DND-41 (cell line): ENCODE measurements around the gene TBL1XR1.

Experiments used
- EZH2 ChIP-seq: IDR thresholded peaks from 3 replicates; pipeline ENCODE4 v1.6.1; 2012; ENCODE audit warnings: borderline replicate concordance, low read depth, mild to moderate bottlenecking, moderate library complexity, low read length, inconsistent platforms; ENCODE audit not compliant: severe bottlenecking
- TF ChIP-seq, protein P1 (sequence below): IDR thresholded peaks from 2 replicates; pipeline ENCODE4 v1.5.1; 2012; ENCODE audit warnings: borderline replicate concordance, low read length, moderate library complexity, mild to moderate bottlenecking; ENCODE audit not compliant: poor library complexity, severe bottlenecking; ENCODE audit errors: extremely low read depth

DNA sequence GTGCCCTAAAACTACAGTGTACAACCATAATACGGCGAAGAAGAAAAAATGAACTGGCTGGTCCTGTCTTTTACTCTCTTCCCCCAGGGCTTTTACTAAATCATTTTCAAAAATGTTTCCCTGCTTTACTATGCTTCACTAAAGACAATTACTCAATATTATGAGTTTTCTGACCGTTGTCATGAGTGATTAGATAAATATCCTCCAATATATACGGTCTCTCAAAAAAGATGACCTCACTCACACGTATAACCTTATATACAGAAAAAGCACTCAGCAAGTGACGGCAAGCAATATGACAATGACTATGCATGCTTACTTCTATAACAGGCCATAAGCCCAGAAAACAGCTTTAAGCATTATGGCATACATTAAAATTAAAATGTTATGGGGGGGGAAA lies 60.5 kb downstream of the TBL1XR1 start:
- TF ChIP-seq, protein P1, sequence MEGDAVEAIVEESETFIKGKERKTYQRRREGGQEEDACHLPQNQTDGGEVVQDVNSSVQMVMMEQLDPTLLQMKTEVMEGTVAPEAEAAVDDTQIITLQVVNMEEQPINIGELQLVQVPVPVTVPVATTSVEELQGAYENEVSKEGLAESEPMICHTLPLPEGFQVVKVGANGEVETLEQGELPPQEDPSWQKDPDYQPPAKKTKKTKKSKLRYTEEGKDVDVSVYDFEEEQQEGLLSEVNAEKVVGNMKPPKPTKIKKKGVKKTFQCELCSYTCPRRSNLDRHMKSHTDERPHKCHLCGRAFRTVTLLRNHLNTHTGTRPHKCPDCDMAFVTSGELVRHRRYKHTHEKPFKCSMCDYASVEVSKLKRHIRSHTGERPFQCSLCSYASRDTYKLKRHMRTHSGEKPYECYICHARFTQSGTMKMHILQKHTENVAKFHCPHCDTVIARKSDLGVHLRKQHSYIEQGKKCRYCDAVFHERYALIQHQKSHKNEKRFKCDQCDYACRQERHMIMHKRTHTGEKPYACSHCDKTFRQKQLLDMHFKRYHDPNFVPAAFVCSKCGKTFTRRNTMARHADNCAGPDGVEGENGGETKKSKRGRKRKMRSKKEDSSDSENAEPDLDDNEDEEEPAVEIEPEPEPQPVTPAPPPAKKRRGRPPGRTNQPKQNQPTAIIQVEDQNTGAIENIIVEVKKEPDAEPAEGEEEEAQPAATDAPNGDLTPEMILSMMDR, result no peak
- TF ChIP-seq EZH2, result no peak
